Left hindlimb (tissue), 1 donor: Measurements from ENCODE around the gene PRDM16.

Experiments
- DNase-seq: peaks from one replicate; pipeline ENCODE4 v3.0.0-alpha.2; 2018

PRDM16 gene

DNA sequence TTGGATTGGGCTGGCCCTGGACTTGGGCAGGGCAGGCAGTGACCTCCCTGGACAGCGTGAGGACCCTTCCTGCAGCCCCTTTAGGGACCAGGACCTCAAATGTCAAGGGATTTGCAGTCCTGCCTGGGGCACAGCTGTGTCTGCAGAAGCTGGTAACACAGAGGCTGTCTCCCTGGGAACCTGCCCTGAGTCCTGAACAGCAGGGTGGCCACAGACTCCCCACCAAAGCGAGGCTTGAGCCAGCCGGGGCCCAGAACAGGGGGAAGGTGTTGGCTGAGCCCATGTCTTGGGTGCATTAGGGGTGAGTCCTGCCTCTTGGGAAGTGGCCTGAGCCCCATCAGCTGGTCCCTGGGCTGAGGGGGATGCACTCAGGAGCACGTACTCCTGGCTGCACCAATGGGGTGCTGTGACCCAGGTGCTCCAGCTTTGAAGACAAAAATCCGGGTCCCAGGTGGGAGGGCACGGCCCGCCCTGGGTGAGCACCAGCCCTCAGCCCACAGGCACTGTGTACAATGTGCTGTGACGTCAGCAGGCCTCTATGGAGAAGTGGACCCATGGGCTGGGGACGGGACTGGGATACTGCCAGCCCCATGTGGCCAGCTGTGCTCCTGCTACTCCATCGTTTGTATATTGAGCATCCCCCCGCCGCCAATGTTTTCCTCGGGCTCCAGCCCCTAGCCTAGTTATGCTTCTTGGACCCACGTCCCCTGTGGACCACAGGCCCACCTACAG, 313.5 kb downstream of the PRDM16 start:
- no peak for DNase-seq

- no peak for DNase-seq
Observed at GRCh38 chr1:3383679-3384078, 314.7 kb downstream of the PRDM16 start.

- no peak for DNase-seq
Observed at GRCh38 chr1:3384407-3384806, 315.4 kb downstream of the PRDM16 start.

DNA sequence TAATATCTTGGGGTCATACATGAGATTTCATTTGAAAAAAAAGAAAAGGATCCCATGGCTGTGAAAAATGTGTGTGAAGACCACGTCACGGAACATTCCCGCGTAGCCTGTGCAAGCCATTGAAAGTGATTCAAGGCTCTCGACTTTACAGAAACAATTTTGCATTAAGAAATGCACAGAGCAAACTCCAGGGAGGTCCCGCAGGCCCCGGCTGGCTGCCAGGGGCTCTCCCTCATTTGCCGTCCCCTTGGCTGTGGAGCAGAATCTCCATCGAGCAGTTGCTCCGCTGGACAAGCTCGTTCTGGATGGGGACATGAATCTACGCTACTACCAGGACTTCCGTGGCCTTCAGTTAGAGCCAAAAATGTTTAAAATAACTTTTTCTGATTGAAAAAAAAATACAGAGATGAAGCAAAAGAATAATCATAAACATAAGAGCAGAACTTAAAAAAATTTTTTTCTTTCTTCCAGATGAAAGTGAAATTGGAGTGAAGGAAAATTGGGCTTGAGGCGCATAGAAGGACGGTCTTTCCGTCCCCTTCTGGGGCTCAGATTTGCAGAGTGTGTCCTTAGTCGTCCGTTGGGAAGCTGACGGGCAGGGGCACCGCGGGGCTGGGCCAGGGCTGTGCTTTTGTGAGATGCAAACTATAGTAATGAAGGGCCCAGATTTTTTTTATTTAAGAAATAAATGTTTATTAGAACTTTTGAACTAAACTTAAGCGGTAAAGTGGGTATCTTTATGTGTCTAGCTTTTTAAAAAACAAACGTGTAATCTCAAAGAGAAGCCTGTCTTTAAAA, 317.4 kb downstream of the PRDM16 start:
- no peak for DNase-seq

DNA sequence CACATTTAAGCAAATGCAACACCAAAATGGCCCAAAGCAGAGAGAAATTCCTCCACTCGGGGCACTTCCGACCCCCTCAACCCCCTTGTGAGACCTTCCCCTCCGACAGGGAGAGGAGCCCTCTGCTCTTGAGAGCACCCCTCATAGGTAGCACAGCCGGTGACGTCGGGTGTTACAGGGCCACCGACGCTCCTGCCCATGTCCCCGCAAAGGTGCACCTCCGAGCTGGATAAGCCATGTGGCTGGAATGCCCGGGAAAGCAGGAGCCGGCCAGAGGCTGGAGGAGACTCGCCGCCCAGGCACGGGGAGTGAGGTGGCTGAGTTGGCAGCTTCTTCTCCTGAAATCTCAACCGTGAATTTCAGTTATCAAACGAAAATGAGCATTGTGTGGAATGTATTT, 318.4 kb downstream of the PRDM16 start:
- no peak for DNase-seq

DNA sequence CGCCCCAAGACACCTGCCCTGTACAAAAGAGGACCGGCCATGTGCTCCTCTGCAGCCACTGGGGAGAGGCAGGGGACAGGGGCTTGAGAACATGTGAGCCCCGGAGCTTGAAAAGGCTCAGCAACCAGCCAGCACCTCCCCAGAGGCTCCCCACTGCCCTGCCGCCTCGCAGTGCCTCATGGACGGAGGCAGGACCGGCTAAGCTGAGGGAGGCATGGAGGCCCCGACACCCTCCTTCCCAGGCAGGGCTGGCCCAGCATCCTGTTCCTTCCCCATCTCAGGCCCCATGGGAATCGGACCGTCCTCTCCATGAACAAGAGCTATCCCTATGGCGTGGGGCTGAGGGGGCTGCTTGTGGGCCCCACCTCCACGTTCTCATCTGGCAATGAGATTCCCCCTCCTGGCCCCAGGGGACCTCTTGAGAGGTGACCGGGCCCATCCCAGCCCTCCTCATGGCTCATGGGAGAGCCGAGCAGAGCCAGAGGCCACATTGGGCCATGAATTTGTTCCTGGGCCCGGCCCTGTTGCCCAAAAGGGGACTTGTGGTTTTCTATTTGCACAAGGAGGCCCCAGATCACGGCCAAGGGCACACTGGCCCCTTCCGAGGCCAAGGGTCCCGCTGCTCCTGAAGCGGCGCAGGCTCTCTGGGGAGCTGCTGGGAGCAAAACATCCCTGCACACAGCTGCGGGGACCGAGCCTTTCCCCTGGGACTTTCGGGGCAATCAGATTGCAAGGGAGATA, 320.3 kb downstream of the PRDM16 start:
- no peak for DNase-seq

- DNase-seq = no peak
Observed at GRCh38 chr1:3390291-3390690, 321.3 kb downstream of the PRDM16 start.

DNA sequence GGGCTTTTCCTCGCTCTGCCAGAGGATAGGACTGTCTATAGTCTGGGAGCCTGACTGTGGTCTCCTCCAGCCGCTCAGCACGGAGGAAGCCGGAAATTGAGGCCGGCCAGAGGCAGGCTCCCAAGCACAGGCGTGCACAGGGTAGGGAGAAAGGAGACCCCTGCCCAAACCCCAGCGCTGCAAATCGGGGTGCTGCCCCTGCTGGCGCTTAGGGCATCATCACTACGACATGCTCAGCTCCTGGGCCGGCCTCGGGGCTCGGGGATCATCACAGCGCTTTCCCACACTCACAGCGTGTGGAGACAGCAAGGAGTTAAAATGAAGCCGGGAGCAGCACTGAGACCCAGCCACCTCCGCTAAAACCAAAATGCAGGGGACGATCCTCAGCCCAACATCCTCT, 322.7 kb downstream of the PRDM16 start:
- no peak for DNase-seq

GRCh38 chr1:3393024-3393986, 324.3 kb downstream of the PRDM16 start:
- no peak for DNase-seq

- DNase-seq = no peak
Observed at GRCh38 chr1:3393987-3394920, 325.3 kb downstream of the PRDM16 start.

DNA sequence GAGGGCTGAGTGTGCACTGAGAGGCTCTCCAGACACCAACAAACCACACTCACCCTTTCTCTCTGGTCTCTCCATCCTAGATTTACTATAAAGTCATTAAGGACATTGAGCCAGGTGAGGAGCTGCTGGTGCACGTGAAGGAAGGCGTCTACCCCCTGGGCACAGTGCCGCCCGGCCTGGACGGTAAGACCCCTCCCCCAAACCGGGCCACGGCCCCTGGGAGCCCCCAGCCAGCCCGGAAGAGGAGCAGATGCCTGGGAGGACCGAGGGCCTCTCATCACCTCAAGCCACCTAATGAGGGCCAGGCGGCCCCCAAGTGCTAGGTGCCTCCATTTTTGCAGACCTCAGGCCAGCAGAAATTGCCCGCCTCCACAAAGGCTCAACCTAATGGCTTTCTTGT, 327.4 kb downstream of the PRDM16 start:
- no peak for DNase-seq

DNA sequence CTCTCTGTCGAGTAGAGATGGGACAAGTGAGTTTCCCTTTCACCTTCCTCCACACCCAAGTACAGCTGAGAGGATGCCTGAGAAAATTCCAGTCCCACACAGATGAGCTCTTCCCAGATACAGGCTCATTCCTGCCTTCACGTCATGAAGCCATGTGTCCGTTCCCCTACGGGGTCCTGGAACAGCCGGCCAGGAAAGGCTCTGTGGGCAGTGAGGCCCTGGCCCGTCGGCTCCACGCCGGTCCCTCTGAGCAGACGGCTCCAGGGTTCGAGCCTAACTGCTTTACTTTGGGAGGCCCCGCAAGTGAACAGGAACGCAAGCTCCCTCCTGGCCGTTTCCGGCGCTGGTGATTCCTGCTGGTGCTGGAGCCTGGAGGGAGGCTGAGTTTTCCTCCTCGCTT, 328.3 kb downstream of the PRDM16 start:
- DNase-seq = no peak

- DNase-seq = no peak
Observed at GRCh38 chr1:3398396-3399140, 329.6 kb downstream of the PRDM16 start.

DNA sequence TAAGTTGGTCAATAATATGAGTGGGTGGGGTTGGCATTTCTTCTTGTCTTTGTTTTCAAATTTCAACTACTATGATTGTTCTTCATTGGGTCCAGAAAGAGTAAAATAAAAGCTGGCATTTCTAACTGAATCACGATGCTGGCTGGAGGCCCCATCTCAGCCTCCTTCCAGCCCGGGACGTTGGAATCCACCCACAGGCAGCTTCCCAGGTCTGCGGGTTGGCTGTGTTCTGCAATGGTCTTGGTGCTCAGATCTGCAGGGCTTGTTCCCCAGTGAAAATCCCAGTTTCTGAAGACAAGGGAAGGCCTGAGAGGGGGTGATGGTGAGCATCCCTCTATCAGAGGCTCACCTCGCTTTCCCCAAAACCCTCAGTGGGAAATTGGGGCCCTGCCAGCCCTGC, 330.7 kb downstream of the PRDM16 start:
- peak; percentile 59 for DNase-seq

DNA sequence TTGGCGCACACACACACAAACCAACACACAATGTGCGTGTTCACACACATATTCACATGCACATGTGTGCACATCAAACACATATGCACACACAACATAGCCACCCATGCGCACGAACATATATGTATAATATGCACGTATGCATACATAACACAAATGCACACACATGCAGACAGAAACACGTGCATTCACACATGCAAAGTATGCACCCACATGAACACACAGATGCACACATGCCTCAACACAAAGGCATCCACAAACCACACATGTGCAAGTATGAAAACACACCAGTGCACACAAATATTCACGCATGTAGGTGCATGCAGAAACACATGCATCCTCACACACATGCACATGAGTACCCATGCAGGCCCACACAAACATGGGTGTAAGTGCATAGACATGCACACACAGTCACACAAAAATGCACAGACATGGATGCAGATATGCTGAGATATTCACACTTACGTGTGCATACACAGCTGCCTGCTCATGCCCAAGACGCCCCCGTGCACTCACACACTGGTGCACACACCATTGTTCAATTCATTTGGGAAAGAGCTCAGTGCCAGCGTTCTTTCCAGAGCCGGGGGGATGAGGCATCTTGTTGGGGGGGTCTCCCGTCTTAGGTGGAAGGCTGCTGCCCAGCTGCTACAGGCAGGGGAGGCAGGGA, 332.7 kb downstream of the PRDM16 start:
- DNase-seq = no peak

DNA sequence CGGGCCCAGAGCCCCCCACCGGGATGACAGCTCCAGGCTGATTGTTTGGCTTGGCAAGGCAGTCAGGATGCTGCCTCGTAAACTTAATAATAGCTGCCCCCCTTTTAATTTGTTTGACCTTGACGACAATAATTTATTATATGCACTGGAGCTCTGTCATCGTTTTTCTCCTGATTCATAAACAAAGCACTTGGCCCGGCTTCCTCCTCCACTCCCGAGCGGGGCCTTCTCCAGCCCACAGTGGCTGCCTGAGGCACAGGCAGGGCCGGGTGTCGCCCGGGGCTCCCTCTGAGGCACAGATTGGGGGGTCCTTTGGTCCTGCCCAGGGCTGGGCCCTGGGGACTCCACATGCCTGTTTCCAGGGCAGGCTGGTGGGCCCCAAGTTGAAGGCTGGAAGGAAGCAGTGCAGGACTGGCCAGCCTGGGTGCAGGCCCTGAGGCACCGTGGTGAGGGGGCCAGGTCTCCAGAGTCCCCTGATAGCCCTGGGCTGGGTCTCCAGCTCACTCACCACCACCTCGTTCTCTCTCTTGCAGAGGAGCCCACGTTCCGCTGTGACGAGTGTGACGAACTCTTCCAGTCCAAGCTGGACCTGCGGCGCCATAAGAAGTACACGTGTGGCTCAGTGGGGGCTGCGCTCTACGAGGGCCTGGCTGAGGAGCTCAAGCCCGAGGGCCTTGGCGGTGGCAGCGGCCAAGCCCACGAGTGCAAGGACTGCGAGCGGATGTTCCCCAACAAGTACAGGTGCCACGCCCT, 333.4 kb downstream of the PRDM16 start:
- no peak for DNase-seq

DNA sequence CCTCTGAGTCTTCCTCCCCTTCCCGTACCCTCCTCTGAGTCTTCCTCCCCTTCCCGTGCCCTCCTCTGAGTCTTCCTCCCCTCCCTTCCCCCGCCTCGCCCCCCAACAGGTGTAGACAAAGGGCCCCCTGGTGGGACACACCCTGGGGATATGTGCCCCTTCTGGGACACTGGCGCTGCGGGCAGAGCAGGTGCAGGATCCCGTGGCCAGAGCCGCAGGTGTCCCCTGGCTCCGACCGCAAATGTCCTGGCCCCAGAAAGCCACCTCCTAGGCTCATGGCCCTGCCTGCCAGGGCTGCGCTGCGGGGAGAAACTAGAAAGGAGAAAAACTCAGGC, 334.0 kb downstream of the PRDM16 start:
- no peak for DNase-seq

- DNase-seq = no peak
Observed at GRCh38 chr1:3403388-3404231, 334.6 kb downstream of the PRDM16 start.
